GM12865 (cell line): ENCODE results near the gene EPHB1.

Experiments used
- DNase-seq: peaks from one replicate; pipeline ENCODE4 v3.0.0; 2010; ENCODE audit warnings: low read depth
- H3K4me3 ChIP-seq: 2 replicates; pipeline ENCODE4 v1.5.1; 2011; ENCODE audit warnings: mild to moderate bottlenecking, low read depth, low read length, control low read depth
- TF ChIP-seq, protein P1 (sequence below): IDR thresholded peaks from 2 replicates; pipeline ENCODE4 v1.5.1; 2011; ENCODE audit warnings: low read length, control low read depth, low read depth, inconsistent platforms; ENCODE audit not compliant: insufficient read depth; ENCODE audit errors: missing control alignments

The EPHB1 gene

DNA sequence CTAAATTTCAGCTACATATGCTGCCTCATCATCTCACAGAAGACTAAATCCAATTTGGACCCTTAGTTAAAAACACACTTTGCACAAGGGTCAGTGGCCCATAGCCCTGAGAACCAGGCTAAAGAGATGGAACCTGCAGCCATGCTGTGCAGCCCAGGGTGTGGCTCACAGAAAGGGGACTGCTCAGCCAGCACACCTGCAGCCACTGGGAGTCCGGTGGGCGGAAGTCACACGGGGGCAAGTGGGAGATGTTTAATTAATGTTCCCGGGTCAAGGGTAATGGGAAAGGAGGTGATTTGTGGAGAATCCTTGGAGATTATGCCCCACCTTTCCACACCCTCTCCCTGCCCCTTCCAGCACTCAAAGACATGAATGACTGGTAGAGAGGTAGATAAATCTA, 467.4 kb downstream of the EPHB1 start:
- no peak overlapping the region for H3K4me3 ChIP-seq
- no peak for DNase-seq
- TF ChIP-seq, protein P1, sequence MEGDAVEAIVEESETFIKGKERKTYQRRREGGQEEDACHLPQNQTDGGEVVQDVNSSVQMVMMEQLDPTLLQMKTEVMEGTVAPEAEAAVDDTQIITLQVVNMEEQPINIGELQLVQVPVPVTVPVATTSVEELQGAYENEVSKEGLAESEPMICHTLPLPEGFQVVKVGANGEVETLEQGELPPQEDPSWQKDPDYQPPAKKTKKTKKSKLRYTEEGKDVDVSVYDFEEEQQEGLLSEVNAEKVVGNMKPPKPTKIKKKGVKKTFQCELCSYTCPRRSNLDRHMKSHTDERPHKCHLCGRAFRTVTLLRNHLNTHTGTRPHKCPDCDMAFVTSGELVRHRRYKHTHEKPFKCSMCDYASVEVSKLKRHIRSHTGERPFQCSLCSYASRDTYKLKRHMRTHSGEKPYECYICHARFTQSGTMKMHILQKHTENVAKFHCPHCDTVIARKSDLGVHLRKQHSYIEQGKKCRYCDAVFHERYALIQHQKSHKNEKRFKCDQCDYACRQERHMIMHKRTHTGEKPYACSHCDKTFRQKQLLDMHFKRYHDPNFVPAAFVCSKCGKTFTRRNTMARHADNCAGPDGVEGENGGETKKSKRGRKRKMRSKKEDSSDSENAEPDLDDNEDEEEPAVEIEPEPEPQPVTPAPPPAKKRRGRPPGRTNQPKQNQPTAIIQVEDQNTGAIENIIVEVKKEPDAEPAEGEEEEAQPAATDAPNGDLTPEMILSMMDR: no peak

DNA sequence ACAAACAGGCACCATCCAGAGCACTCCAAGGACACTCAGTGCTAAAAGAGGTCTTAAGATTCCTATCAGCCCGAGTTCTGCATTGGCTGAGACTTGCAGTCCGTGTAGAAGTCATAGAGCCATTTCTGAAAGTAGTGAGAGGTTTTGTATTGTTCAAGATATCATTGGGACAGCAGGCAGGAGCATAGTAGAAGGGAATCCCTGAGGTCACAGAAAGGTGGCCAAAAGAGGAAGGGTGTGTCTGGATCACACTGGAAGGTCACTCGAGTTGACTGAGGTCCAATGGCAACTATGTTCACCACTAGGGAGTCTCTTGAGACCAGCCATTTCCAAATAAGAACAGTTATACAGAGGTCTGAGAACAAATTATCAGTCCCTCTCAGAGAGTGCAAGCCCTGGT, 468.3 kb downstream of the EPHB1 start:
- TF ChIP-seq, protein P1: no peak
- DNase-seq: no peak
- H3K4me3 ChIP-seq: no peak overlapping the region

DNA sequence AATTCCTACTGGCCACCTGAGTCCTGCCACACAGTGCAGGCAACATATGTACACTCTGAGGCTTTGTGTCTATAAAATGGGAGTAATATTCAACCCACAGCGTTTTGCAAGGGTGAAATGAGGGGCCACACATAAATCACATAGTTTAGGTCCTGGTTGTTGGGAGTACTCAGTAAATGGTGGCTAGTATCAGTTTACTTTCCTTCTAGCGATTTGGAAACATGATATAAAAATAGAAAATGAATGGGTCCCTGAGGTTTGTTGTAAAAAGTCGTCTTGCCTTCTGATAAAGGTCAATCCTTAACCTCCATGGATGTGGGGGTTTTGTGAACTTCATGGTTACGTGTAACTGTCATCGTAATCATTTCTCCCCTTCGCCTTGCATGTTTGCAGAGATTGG, 472.4 kb downstream of the EPHB1 start:
- H3K4me3 ChIP-seq: no peak overlapping the region
- TF ChIP-seq, protein P1: no peak
- no peak for DNase-seq

DNA sequence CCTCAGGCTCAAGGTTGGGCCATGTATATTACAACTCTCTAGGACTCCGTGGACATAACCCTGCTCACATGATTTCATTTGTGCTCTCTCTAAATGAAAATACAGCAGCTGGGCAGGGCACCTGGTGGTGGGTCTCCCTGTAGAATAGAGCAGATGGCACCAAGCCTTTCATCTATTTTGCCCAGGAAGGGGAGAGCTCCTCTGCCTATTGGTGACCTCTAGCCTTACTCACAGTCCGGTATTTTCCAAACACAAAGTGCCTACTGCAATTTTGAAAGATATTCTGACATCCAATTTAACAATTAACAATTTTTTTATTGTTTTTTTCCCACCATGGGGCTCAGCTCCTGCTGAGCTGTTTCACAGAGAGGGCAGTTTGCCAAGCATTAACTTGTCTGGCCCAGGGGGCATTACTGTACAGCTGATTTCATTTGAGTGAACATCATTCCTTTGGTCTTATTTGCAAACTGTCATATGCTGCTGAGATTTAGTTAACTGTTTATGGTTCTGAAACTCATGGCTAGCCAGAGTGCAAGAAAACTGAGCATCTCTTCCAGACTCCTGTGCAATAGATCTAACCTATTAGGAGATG, 474.0 kb downstream of the EPHB1 start:
- TF ChIP-seq, protein P1: no peak
- H3K4me3 ChIP-seq: no peak overlapping the region
- DNase-seq: no peak

DNA sequence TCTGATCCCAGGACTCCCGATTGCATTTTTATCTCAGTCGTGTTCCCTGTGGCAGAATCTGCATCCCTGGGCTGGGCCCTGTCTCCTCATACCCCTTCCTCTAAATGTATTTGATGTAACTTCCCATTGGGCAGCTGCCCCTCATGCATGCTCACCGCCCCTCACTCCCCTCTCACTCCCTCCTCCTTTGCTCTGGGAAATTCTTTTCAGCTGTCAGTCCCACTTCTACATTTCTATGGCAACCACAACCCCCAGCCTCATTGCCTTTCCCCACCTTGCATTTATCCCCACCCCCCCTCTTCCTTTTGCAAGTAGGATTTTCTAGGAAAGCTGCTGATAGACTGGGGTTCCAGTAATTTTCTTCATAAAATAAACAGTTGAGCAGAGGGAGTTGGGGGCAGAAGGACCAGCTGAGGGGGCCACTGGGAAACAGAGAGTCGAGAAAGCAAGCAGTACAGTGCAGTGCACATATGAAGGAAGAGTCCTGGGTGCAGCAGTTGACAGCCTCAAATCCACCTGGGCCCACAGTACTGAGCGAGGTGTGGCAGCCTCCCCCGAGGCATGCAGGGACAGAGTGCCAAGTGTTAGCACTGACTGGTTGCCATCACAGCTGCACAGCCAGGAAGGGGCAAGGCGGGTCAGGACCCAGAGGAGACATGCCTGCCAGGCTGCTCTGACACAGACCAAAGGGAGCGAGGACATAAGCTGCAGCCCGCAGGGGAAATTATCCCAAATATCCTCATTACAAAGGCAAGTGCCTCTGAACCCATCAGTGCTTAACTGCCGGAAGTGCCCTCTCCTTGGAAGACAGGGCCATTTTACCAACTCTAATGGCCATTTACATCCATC, 476.3 kb downstream of the EPHB1 start:
- TF ChIP-seq, protein P1: no peak
- no peak overlapping the region for H3K4me3 ChIP-seq
- DNase-seq: no peak

DNA sequence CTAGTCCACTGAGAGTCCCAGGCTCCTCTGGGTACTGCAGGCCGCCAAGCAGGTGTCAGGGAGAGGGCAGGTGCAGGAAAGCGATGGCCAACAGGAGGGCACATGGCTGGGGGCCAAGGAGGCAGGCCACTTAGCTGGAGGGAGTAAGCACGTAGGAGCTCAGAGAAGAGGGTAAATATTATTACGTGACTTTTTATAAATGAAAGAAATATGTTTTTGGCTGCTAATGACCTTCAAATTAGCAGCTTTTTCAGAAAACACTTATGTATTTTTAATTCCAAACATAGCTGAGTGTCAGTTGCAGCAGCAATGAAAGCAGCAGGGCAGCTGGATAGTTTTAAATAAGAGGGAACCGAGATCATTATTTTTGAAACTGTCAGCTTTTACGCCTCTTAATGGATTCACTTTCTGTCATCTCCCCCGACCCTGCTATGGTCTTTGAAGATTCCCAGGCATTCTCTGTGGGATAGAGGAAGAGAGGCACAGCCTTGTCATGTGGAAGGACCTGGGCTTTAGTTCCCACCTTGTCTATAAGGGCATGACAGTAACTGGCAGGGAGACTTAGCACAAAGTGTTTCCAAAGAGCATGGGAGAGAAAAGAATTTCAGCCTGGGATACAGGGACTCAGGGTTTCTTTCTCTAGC, 477.1 kb downstream of the EPHB1 start:
- no peak overlapping the region for H3K4me3 ChIP-seq
- TF ChIP-seq, protein P1: no peak
- DNase-seq: no peak
